ENCODE data around the gene TSC22D4. TPM values are rescaled to one million over a fixed set of nuclear protein-coding genes. Genes with fewer than 3 reads are reported as not detected.
"Not testable (repeated sequence)": the region's sequence is repeated elsewhere in the genome, so short reads cannot be mapped to it uniquely, and the experiment has no call there.

The TSC22D4 gene
- total RNA-seq, 1 donor, result 18.5 TPM

DNA sequence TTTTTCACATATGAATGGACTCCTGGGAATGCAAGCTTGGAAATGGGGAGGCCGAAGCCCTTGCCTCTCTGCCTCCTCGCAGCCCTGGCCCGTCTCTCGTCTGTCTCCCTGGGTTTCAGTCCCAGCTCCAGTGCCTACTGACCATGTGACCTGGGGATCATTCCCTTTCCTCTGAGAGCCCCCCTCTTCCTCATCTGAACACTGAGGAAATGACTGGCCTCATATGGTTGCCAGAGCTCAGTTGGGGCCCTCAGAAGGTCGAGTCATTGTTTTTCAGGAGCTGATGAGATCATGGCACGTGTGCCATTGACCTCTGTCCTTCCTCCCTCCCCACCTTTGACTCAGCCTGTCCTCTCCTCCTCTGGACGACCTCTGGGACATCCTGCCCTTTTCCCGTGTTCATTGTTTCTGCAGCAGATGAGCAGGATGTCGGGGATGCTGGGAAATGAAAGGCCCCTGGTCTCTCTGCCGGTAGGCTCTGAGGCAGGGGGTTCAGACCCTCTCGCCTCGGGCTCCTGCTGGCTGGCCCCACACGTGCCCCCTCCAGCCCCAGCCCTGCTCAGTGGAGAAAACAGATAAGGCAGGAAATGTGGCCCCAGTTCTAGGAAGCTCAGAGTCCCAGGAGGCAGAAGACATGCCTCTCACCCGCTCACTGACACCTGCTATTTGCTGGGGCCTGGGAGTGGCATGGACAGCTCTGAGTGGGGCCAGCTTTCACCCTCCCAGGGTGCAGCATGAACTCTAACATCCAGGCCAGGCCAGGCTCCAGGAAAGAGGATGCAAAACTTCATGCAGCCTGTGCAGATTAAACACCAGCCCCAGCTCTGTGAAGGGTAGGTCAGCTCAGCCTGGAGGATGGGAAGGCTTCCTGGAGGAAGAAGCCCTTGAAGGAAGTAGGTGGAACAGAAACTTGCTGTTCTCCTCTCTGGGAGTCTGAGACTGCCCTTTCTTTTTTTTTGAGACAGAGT, 34.4 kb downstream of the TSC22D4 start:
- peak overlapping the region; percentile 85 for H2AFZ ChIP-seq (ENCODE audit: low read length)
- peak; percentile 94 for DNase-seq (ENCODE audit: insufficient read length, low spot score, missing footprints)
- no peak overlapping the region for H3K4me2 ChIP-seq (ENCODE audit: insufficient read depth, low read length)
- peaks cover 22% of the 10 kb centered on the region for H3K4me1 ChIP-seq (ENCODE audit: insufficient read depth, low read length)
- no peaks in the 10 kb centered on the region for H3K9me3 ChIP-seq (ENCODE audit: low read depth, low read length)
- TF ChIP-seq, protein P1, sequence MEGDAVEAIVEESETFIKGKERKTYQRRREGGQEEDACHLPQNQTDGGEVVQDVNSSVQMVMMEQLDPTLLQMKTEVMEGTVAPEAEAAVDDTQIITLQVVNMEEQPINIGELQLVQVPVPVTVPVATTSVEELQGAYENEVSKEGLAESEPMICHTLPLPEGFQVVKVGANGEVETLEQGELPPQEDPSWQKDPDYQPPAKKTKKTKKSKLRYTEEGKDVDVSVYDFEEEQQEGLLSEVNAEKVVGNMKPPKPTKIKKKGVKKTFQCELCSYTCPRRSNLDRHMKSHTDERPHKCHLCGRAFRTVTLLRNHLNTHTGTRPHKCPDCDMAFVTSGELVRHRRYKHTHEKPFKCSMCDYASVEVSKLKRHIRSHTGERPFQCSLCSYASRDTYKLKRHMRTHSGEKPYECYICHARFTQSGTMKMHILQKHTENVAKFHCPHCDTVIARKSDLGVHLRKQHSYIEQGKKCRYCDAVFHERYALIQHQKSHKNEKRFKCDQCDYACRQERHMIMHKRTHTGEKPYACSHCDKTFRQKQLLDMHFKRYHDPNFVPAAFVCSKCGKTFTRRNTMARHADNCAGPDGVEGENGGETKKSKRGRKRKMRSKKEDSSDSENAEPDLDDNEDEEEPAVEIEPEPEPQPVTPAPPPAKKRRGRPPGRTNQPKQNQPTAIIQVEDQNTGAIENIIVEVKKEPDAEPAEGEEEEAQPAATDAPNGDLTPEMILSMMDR (IDR thresholded peaks at IDR 0.05; ENCODE audit: extremely low read depth, low read depth, low read length), result no peak
- no peak overlapping the region for H3K4me3 ChIP-seq (ENCODE audit: insufficient read depth, low read length)
- no peaks in the 10 kb centered on the region for H3K27me3 ChIP-seq (ENCODE audit: insufficient read depth, low read length)
- H4K20me1 ChIP-seq (ENCODE audit: insufficient read depth, low read length), result no peaks in the 10 kb centered on the region
- H3K27ac ChIP-seq (ENCODE audit: low read depth, low read length), result peak overlapping the region; percentile 75
- no peaks in the 10 kb centered on the region for H3K36me3 ChIP-seq (ENCODE audit: insufficient read depth, low read length)
- no peaks in the 10 kb centered on the region for H3K79me2 ChIP-seq (ENCODE audit: insufficient read depth, low read length)

DNA sequence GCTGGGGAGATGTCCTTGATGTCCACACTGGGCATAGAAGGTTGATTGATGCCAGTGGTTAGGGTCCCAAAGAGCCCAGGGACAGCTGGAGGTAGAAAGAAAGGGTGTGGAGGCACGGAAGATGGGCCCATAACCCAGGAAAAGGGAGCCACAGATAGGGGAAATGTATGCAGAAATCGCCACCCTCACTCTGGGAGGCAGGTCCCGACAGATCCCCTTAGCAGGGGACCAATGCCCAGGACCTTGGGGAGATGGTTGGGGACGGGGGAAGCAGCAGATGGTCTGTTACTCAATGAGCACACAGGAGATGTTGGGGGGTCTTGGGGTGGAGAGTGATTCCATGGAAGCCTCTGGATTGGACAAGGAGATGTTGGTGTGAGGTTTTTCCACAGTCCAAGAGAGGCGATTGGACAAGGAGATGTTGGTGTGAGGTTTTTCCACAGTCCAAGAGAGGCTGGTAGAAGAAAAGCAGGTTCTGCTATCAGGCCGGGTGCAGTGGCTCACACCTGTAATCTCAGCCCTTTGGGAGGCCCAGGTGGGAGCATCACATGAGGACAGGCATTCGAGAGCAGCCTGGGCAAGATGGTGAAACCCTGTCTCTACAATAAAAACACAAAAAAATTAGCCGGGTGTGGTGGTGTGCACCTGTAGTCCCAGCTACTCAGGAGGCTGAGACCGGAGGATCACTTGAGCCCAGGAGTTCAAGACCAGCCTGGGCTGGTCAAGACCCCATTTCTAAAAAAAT, 35.7 kb downstream of the TSC22D4 start:
- TF ChIP-seq, protein P1 (IDR thresholded peaks at IDR 0.05; ENCODE audit: extremely low read depth, low read depth, low read length), result no peak
- H3K27me3 ChIP-seq (ENCODE audit: insufficient read depth, low read length), result no peaks in the 10 kb centered on the region
- no peak overlapping the region for H3K4me3 ChIP-seq (ENCODE audit: insufficient read depth, low read length)
- no peaks in the 10 kb centered on the region for H3K36me3 ChIP-seq (ENCODE audit: insufficient read depth, low read length)
- no peak overlapping the region for H2AFZ ChIP-seq (ENCODE audit: low read length)
- H3K9me3 ChIP-seq (ENCODE audit: low read depth, low read length), result no peaks in the 10 kb centered on the region
- H3K4me1 ChIP-seq (ENCODE audit: insufficient read depth, low read length), result peaks cover 28% of the 10 kb centered on the region
- H3K4me2 ChIP-seq (ENCODE audit: insufficient read depth, low read length), result no peak overlapping the region
- no peaks in the 10 kb centered on the region for H3K79me2 ChIP-seq (ENCODE audit: insufficient read depth, low read length)
- peak overlapping the region; percentile 75 for H3K27ac ChIP-seq (ENCODE audit: low read depth, low read length)
- DNase-seq (ENCODE audit: insufficient read length, low spot score, missing footprints), result peak; percentile 50
- no peaks in the 10 kb centered on the region for H4K20me1 ChIP-seq (ENCODE audit: insufficient read depth, low read length)

- Histone ChIP-seq H3K4me1 (ENCODE audit: insufficient read depth, low read length) (peaks cover 28% of the 10 kb centered on the region), H3K27ac (ENCODE audit: low read depth, low read length) (no peak overlapping the region), H3K4me3 (ENCODE audit: insufficient read depth, low read length) (no peak overlapping the region), H3K36me3 (ENCODE audit: insufficient read depth, low read length) (no peaks in the 10 kb centered on the region), H3K79me2 (ENCODE audit: insufficient read depth, low read length) (no peaks in the 10 kb centered on the region), H3K9me3 (ENCODE audit: low read depth, low read length) (no peaks in the 10 kb centered on the region), H3K4me2 (ENCODE audit: insufficient read depth, low read length) (no peak overlapping the region), H4K20me1 (ENCODE audit: insufficient read depth, low read length) (no peaks in the 10 kb centered on the region), H2AFZ (ENCODE audit: low read length) (no peak overlapping the region), H3K27me3 (ENCODE audit: insufficient read depth, low read length) (no peaks in the 10 kb centered on the region)
- TF ChIP-seq, protein P1 (IDR thresholded peaks at IDR 0.05; ENCODE audit: extremely low read depth, low read depth, low read length), result no peak
- DNase-seq (ENCODE audit: insufficient read length, low spot score, missing footprints), result no peak
Observed at GRCh38 chr7:100441641-100442535, 37.1 kb downstream of the TSC22D4 start.

- H4K20me1 ChIP-seq (ENCODE audit: insufficient read depth, low read length); DNase-seq (ENCODE audit: insufficient read length, low spot score, missing footprints); H3K27me3 ChIP-seq (ENCODE audit: insufficient read depth, low read length); H3K4me2 ChIP-seq (ENCODE audit: insufficient read depth, low read length); H3K9me3 ChIP-seq (ENCODE audit: low read depth, low read length); H3K36me3 ChIP-seq (ENCODE audit: insufficient read depth, low read length); H3K4me3 ChIP-seq (ENCODE audit: insufficient read depth, low read length): not testable (repeated sequence)
- Histone ChIP-seq H2AFZ (ENCODE audit: low read length) (peak overlapping the region; percentile 71), H3K27ac (ENCODE audit: low read depth, low read length) (peak overlapping the region; percentile 41), H3K79me2 (ENCODE audit: insufficient read depth, low read length) (peaks cover 20% of the 10 kb centered on the region), H3K4me1 (ENCODE audit: insufficient read depth, low read length) (peaks cover 19% of the 10 kb centered on the region)
Observed at GRCh38 chr7:100439244-100439643, 39.8 kb downstream of the TSC22D4 start.

DNA sequence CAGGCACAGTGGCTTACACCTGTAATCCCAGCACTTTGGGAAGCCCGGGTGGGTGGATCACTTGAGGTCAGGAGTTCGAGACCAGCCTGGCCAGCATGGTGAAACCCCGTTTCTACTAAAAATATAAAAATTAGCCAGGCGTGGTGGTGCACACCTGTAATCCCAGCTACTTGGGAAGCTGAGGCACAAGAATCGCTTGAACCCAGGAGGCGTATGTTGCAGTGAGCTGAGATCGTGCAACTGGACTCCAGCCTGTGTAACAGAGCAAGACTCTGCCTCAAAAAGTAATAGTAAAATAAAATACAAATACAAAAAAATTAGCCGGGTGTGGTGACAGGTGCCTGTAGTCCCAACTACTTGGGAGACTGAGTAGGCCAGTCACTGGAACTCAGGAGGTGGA, 40.3 kb downstream of the TSC22D4 start:
- Histone ChIP-seq H3K4me1 (ENCODE audit: insufficient read depth, low read length) (peaks cover 13% of the 10 kb centered on the region), H3K27ac (ENCODE audit: low read depth, low read length) (peak overlapping the region; percentile 41), H3K36me3 (ENCODE audit: insufficient read depth, low read length) (peaks cover 14% of the 10 kb centered on the region), H3K79me2 (ENCODE audit: insufficient read depth, low read length) (peaks cover 25% of the 10 kb centered on the region)
- H3K27me3 ChIP-seq (ENCODE audit: insufficient read depth, low read length); H2AFZ ChIP-seq (ENCODE audit: low read length); H4K20me1 ChIP-seq (ENCODE audit: insufficient read depth, low read length); H3K4me3 ChIP-seq (ENCODE audit: insufficient read depth, low read length); H3K4me2 ChIP-seq (ENCODE audit: insufficient read depth, low read length); H3K9me3 ChIP-seq (ENCODE audit: low read depth, low read length); DNase-seq (ENCODE audit: insufficient read length, low spot score, missing footprints): not testable (repeated sequence)
